ENCODE results near the gene MELK. TPM values are rescaled to one million over a fixed set of nuclear protein-coding genes. Genes with fewer than 3 reads are reported as not detected.

Gene MELK
- total RNA-seq, 2 donors from 2014 or later: 55.1 to 57.1 TPM

GRCh38 chr9:36632892-36633291, 60.2 kb downstream of the MELK start:
- Mint-ChIP-seq H3K27ac (no peak overlapping the region), H3K36me3 (no peaks in the 10 kb centered on the region), H3K9me3 (no peaks in the 10 kb centered on the region)
- DNase-seq (ENCODE audit: low spot score in 2 of 2) (no peak), ATAC-seq (no peak)

- DNase-seq (ENCODE audit: low spot score in 2 of 2) (no peak), ATAC-seq (no peak)
- peaks cover 0 to 14% of the 10 kb centered on the region in 2 donors for H3K36me3 Mint-ChIP-seq
- H3K27ac Mint-ChIP-seq: no peak overlapping the region
- H3K9me3 Mint-ChIP-seq: no peaks in the 10 kb centered on the region
These were observed 65.0 kb downstream of the MELK start for GRCh38 chr9:36637491-36638270.

- no peaks in the 10 kb centered on the region for H3K9me3 Mint-ChIP-seq
- H3K27ac Mint-ChIP-seq: no peak overlapping the region
- DNase-seq (ENCODE audit: low spot score in 2 of 2) (no peak), ATAC-seq (no peak)
- peaks cover 0 to 23% of the 10 kb centered on the region in 2 donors for H3K36me3 Mint-ChIP-seq
These were observed 68.2 kb downstream of the MELK start for GRCh38 chr9:36640771-36641381.

GRCh38 chr9:36642817-36643216, 70.1 kb downstream of the MELK start:
- H3K27ac Mint-ChIP-seq: no peak overlapping the region
- H3K36me3 Mint-ChIP-seq: peaks cover 0 to 37% of the 10 kb centered on the region in 2 donors
- DNase-seq (ENCODE audit: low spot score in 2 of 2): no peak
- H3K9me3 Mint-ChIP-seq: no peaks in the 10 kb centered on the region
- no peak for ATAC-seq

GRCh38 chr9:36656842-36657241, 84.1 kb downstream of the MELK start:
- ATAC-seq (no peak), DNase-seq (ENCODE audit: low spot score in 2 of 2) (no peak)
- Mint-ChIP-seq H3K9me3 (no peaks in the 10 kb centered on the region), H3K27ac (no peak overlapping the region), H3K36me3 (peaks cover 16 to 61% of the 10 kb centered on the region in 2 donors)

GRCh38 chr9:36659500-36659899, 86.8 kb downstream of the MELK start:
- H3K27ac Mint-ChIP-seq: no peak overlapping the region
- H3K36me3 Mint-ChIP-seq: peaks cover 21 to 64% of the 10 kb centered on the region in 2 donors
- H3K9me3 Mint-ChIP-seq: no peaks in the 10 kb centered on the region
- no peak for ATAC-seq
- DNase-seq (ENCODE audit: low spot score in 2 of 2): no peak

GRCh38 chr9:36664806-36665205, 92.1 kb downstream of the MELK start:
- H3K9me3 Mint-ChIP-seq: no peaks in the 10 kb centered on the region
- no peak overlapping the region for H3K27ac Mint-ChIP-seq
- ATAC-seq (no peak), DNase-seq (ENCODE audit: low spot score in 2 of 2) (no peak)
- peaks cover 18 to 42% of the 10 kb centered on the region in 2 donors for H3K36me3 Mint-ChIP-seq

GRCh38 chr9:36665387-36665786, 92.7 kb downstream of the MELK start:
- no peak overlapping the region for H3K27ac Mint-ChIP-seq
- H3K9me3 Mint-ChIP-seq: no peaks in the 10 kb centered on the region
- peaks cover 18 to 42% of the 10 kb centered on the region in 2 donors for H3K36me3 Mint-ChIP-seq
- DNase-seq (ENCODE audit: low spot score in 2 of 2) (no peak), ATAC-seq (no peak)

- Mint-ChIP-seq H3K27ac (no peak overlapping the region), H3K9me3 (no peaks in the 10 kb centered on the region), H3K36me3 (peaks cover 18 to 41% of the 10 kb centered on the region in 2 donors)
- ATAC-seq (peak; percentile 29 to 40), DNase-seq (ENCODE audit: low spot score in 2 of 2) (no peak)
These were observed 93.3 kb downstream of the MELK start for GRCh38 chr9:36665921-36666431.

- Mint-ChIP-seq H3K36me3 (peaks cover 4 to 50% of the 10 kb centered on the region in 2 donors), H3K27ac (no peak overlapping the region), H3K9me3 (no peaks in the 10 kb centered on the region)
- no peak for DNase-seq (ENCODE audit: low spot score in 2 of 2)
- ATAC-seq: no peak
These were observed 98.9 kb downstream of the MELK start for GRCh38 chr9:36671561-36671960.

GRCh38 chr9:36676091-36676490, 103.4 kb downstream of the MELK start:
- no peaks in the 10 kb centered on the region for H3K9me3 Mint-ChIP-seq
- H3K36me3 Mint-ChIP-seq: peaks cover 6 to 60% of the 10 kb centered on the region in 2 donors
- H3K27ac Mint-ChIP-seq: no peak overlapping the region
- DNase-seq (ENCODE audit: low spot score in 2 of 2) (no peak), ATAC-seq (no peak)

- peak in 1 of 2 donors; percentile 77 for ATAC-seq
- peaks cover 6 to 51% of the 10 kb centered on the region in 2 donors for H3K36me3 Mint-ChIP-seq
- no peak overlapping the region for H3K27ac Mint-ChIP-seq
- DNase-seq (ENCODE audit: low spot score in 2 of 2): no peak
- no peaks in the 10 kb centered on the region for H3K9me3 Mint-ChIP-seq
These were observed 104.2 kb downstream of the MELK start for GRCh38 chr9:36676778-36677485.

- ATAC-seq (no peak), DNase-seq (ENCODE audit: low spot score in 2 of 2) (no peak)
- Mint-ChIP-seq H3K27ac (no peak overlapping the region), H3K9me3 (no peaks in the 10 kb centered on the region), H3K36me3 (peaks cover 6 to 45% of the 10 kb centered on the region in 2 donors)
These were observed 104.9 kb downstream of the MELK start for GRCh38 chr9:36677611-36678010.

- ATAC-seq: no peak
- Mint-ChIP-seq H3K9me3 (no peaks in the 10 kb centered on the region), H3K36me3 (peaks cover 6 to 38% of the 10 kb centered on the region in 2 donors), H3K27ac (no peak overlapping the region)
- DNase-seq (ENCODE audit: low spot score in 2 of 2): no peak
These were observed 107.0 kb downstream of the MELK start for GRCh38 chr9:36679710-36680109.

- Mint-ChIP-seq H3K27ac (no peak overlapping the region), H3K9me3 (no peaks in the 10 kb centered on the region), H3K36me3 (no peaks in the 10 kb centered on the region)
- no peak for DNase-seq (ENCODE audit: low spot score in 2 of 2)
- no peak for ATAC-seq
These were observed 113.8 kb downstream of the MELK start for GRCh38 chr9:36686471-36686870.

- DNase-seq (ENCODE audit: low spot score in 2 of 2) (no peak), ATAC-seq (no peak)
- Mint-ChIP-seq H3K9me3 (no peaks in the 10 kb centered on the region), H3K27ac (no peak overlapping the region), H3K36me3 (no peaks in the 10 kb centered on the region)
These were observed 117.9 kb downstream of the MELK start for GRCh38 chr9:36690412-36691168.
